Measurements from ENCODE around the gene DNAJC17. TPM values are rescaled to one million over a fixed set of nuclear protein-coding genes. Genes with fewer than 3 reads are reported as not detected.

DNAJC17 gene
- total RNA-seq, 1 donor from 2014 or later, result 55.6 TPM

GRCh38 chr15:40796041-40796440 lies 11.2 kb downstream of the DNAJC17 start:
- H3K4me1 Mint-ChIP-seq (ENCODE audit: unreplicated experiment), result peaks cover 20% of the 10 kb centered on the region
- DNase-seq (ENCODE audit: low spot score), result no peak
- TF ChIP-seq, protein P1, sequence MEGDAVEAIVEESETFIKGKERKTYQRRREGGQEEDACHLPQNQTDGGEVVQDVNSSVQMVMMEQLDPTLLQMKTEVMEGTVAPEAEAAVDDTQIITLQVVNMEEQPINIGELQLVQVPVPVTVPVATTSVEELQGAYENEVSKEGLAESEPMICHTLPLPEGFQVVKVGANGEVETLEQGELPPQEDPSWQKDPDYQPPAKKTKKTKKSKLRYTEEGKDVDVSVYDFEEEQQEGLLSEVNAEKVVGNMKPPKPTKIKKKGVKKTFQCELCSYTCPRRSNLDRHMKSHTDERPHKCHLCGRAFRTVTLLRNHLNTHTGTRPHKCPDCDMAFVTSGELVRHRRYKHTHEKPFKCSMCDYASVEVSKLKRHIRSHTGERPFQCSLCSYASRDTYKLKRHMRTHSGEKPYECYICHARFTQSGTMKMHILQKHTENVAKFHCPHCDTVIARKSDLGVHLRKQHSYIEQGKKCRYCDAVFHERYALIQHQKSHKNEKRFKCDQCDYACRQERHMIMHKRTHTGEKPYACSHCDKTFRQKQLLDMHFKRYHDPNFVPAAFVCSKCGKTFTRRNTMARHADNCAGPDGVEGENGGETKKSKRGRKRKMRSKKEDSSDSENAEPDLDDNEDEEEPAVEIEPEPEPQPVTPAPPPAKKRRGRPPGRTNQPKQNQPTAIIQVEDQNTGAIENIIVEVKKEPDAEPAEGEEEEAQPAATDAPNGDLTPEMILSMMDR (IDR thresholded peaks at IDR 0.05; ENCODE audit: unreplicated experiment), result no peak

DNA sequence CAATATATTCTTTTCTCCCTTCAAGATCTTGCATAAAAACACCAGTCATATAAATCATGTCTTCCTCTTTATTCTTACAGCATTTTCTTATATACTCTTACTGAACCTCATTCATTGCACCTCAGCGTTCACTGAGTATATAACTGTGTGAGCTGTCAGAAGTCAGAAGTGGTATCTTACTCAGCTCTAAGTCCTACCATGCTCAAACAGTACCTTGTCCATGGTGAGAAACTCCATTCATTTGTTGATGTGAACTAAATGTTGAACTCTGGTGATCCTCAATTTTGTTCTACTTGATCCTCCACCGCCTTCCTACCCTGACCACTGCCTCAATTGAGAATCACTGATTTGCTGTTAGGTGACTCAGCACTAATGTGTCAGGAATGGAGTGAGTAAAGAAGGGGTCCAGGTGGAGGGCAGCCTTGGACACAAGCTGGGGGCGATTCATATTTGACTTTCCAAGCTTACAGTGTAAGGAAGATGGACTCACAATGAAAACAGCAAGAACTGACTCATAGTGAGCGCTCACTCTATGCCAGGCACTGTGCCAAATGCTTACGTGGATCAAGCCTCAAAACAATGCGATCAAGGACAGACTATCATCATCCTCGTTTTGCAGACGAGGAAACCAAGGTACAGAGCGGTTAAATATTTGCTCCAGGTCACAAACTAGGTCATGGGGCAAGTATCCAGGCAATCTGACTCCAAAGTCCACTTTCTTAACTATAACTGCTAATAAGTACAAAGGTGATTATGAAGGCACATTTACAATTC lies 13.9 kb downstream of the DNAJC17 start:
- H3K36me3 Mint-ChIP-seq (ENCODE audit: low read depth, unreplicated experiment), result peaks cover 15% of the 10 kb centered on the region
- peaks cover 20% of the 10 kb centered on the region for H3K4me1 Mint-ChIP-seq (ENCODE audit: unreplicated experiment)
- peaks cover 3% of the 10 kb centered on the region for H3K27me3 Mint-ChIP-seq (ENCODE audit: unreplicated experiment)
- no peaks in the 10 kb centered on the region for H3K9me3 Mint-ChIP-seq (ENCODE audit: unreplicated experiment)
- DNase-seq (ENCODE audit: low spot score), result no peak
- TF ChIP-seq, protein P1 (IDR thresholded peaks at IDR 0.05; ENCODE audit: unreplicated experiment), result no peak
- H3K27ac Mint-ChIP-seq (ENCODE audit: unreplicated experiment), result no peak overlapping the region
- no peak overlapping the region for H3K4me3 Mint-ChIP-seq (ENCODE audit: unreplicated experiment)

More at GRCh38 chr15:40796041-40796440, 11.2 kb downstream of the DNAJC17 start:
- peak overlapping the region; percentile 96 for H3K27ac Mint-ChIP-seq (ENCODE audit: unreplicated experiment)
- peaks cover 2% of the 10 kb centered on the region for H3K27me3 Mint-ChIP-seq (ENCODE audit: unreplicated experiment)
- peak overlapping the region; percentile 11 for H3K4me3 Mint-ChIP-seq (ENCODE audit: unreplicated experiment)
- H3K9me3 Mint-ChIP-seq (ENCODE audit: unreplicated experiment), result no peaks in the 10 kb centered on the region
- peaks cover 19% of the 10 kb centered on the region for H3K36me3 Mint-ChIP-seq (ENCODE audit: low read depth, unreplicated experiment)

DNA sequence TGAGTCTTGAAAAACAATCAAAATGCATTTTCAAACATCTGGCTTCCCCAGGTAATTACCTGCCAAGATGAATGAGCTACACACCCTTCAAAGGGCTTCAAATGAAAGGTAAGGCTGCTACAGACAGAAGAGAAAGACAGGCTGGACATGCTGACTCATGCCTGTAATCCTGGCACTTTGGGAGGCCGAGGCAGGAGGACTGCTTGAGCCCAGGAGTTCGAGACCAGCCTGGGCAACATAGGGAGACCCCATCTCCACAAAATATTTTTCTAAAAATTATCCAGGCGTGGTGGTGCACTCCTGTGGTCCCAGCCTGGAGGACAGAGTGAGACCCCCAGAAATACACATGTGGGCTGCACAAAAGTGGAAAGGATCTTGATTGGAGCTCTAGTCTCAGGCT lies 14.9 kb downstream of the DNAJC17 start:
- H3K4me3 Mint-ChIP-seq (ENCODE audit: unreplicated experiment), result no peak overlapping the region
- TF ChIP-seq, protein P1 (IDR thresholded peaks at IDR 0.05; ENCODE audit: unreplicated experiment), result no peak
- no peak for DNase-seq (ENCODE audit: low spot score)
- peaks cover 3% of the 10 kb centered on the region for H3K27me3 Mint-ChIP-seq (ENCODE audit: unreplicated experiment)
- peaks cover 18% of the 10 kb centered on the region for H3K4me1 Mint-ChIP-seq (ENCODE audit: unreplicated experiment)
- H3K36me3 Mint-ChIP-seq (ENCODE audit: low read depth, unreplicated experiment), result peaks cover 10% of the 10 kb centered on the region
- no peaks in the 10 kb centered on the region for H3K9me3 Mint-ChIP-seq (ENCODE audit: unreplicated experiment)
- H3K27ac Mint-ChIP-seq (ENCODE audit: unreplicated experiment), result no peak overlapping the region

DNA sequence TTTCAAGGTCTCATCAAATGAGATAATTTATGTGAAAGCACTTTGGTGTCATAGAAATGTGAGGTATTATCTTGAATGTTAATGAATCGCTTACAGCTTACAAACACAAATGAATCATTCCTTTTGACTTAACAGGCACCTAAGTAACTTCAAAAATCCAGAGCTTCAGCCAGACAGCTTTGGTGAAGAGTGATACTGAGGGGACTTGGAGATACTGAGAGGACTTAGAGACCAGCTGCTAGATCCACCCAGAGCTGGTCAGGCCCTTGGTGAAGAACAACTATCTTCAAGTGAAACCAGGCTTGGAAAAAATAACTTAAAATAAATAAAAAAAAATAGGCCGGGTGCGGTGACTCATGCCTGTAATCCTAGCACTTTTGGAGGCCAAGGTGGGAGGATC lies 16.6 kb downstream of the DNAJC17 start:
- no peak for DNase-seq (ENCODE audit: low spot score)
- Mint-ChIP-seq H3K36me3 (ENCODE audit: low read depth, unreplicated experiment) (peaks cover 10% of the 10 kb centered on the region), H3K27me3 (ENCODE audit: unreplicated experiment) (peaks cover 1% of the 10 kb centered on the region), H3K4me3 (ENCODE audit: unreplicated experiment) (no peak overlapping the region), H3K9me3 (ENCODE audit: unreplicated experiment) (no peaks in the 10 kb centered on the region), H3K4me1 (ENCODE audit: unreplicated experiment) (peaks cover 15% of the 10 kb centered on the region), H3K27ac (ENCODE audit: unreplicated experiment) (no peak overlapping the region)
- TF ChIP-seq, protein P1 (IDR thresholded peaks at IDR 0.05; ENCODE audit: unreplicated experiment), result no peak

GRCh38 chr15:40789999-40790398 lies 17.3 kb downstream of the DNAJC17 start:
- peaks cover 10% of the 10 kb centered on the region for H3K36me3 Mint-ChIP-seq (ENCODE audit: low read depth, unreplicated experiment)
- TF ChIP-seq, protein P1 (IDR thresholded peaks at IDR 0.05; ENCODE audit: unreplicated experiment), result no peak
- H3K27me3 Mint-ChIP-seq (ENCODE audit: unreplicated experiment), result peaks cover 1% of the 10 kb centered on the region
- H3K9me3 Mint-ChIP-seq (ENCODE audit: unreplicated experiment), result no peaks in the 10 kb centered on the region
- peaks cover 10% of the 10 kb centered on the region for H3K4me1 Mint-ChIP-seq (ENCODE audit: unreplicated experiment)
- DNase-seq (ENCODE audit: low spot score), result no peak
- no peak overlapping the region for H3K4me3 Mint-ChIP-seq (ENCODE audit: unreplicated experiment)
- H3K27ac Mint-ChIP-seq (ENCODE audit: unreplicated experiment), result no peak overlapping the region
